Ovary (tissue), 9 donors: ENCODE measurements around the gene BTN3A1. TPM values are rescaled to one million over a fixed set of nuclear protein-coding genes. Genes with fewer than 3 reads are reported as not detected.

Source experiments
- DNase-seq, 5 donors: peaks; one replicate each; pipeline ENCODE4 v3.0.0-alpha.2; 2019 to 2020
- H3K27ac ChIP-seq, 2 donors: fragments of 200-600 bp; one replicate each; pipeline versions ENCODE4 v1.5.1 to v1.8.0; 2019 to 2022
- H3K27me3 ChIP-seq: fragments of 200-600 bp; one replicate; pipeline ENCODE4 v1.8.0; 2022
- H3K36me3 ChIP-seq: fragments of 200-600 bp; sonication (generic); one replicate; pipeline ENCODE4 v1.5.1; 2019
- H3K4me1 ChIP-seq: one replicate; pipeline ENCODE4 v1.8.1; 2013; ENCODE audit warnings: mild to moderate bottlenecking, moderate library complexity; ENCODE audit not compliant: insufficient read depth
- H3K4me3 ChIP-seq: fragments of 200-600 bp; sonication (generic); one replicate; pipeline ENCODE4 v1.5.1; 2017
- H3K9me3 ChIP-seq, 2 donors: fragments of 200-600 bp in 1 of 2; sonication (generic) in 1 of 2; one replicate each; pipeline versions ENCODE4 v1.5.1 to v1.8.1; 2013 to 2019; ENCODE audit warnings: mild to moderate bottlenecking in 1 of 2, moderate library complexity in 1 of 2
- EP300 ChIP-seq: sonication (generic); formaldehyde crosslinking; IDR thresholded peaks from one replicate; pipeline ENCODE4 v1.6.1; 2017; ENCODE audit warnings: antibody characterized with exemption
- POLR2A ChIP-seq: fragments of 450-650 bp; IDR thresholded peaks from one replicate; pipeline ENCODE4 v1.6.1; 2017; ENCODE audit warnings: antibody characterized with exemption, mild to moderate bottlenecking, moderate library complexity
- WGBS, 3 donors: extraction: QIAGEN DNeasy Blood & Tissue Kit in 1 of 3; methylation state at CpG; one replicate each; pipeline versions ENCODE4 v1.1.5 to v1.1.7; 2013 to 2017; 5-methylcytosine and 5-hydroxymethylcytosine counted together
- intact Hi-C, 4 donors: fragments of 100-400 bp; cut with DNase I; formaldehyde crosslinking; loops; one replicate each; pipeline versions ENCODE4 v1.11.0 to v1.15.1; 2022 to 2023
- polyA plus RNA-seq, 2 donors: library from polyadenylated mRNA; stranded (reverse); fragments of 200-250 nt in 1 of 2; fragments of 350-450 nt in 1 of 2; fragmentation: Illumina TruSeq in 1 of 2; extraction: RNeasy Lipid Tissue Mini Kit (QIAGEN cat#74804) in 1 of 2; gene quantifications; one replicate each; pipeline ENCODE4 v1.2.3, GENCODE V29; 2013 to 2014
- total RNA-seq, 7 donors: library from RNA; depleted of rRNA in 2 of 7; stranded (reverse); fragments of >200 nt in 2 of 7; fragmentation: NEBNext Ultra II Directional in 3 of 7; extraction: Animal tissue kit (Norgen Biotek cat#: 25700) in 3 of 7; gene quantifications; one replicate each; pipeline versions ENCODE4 v1.1.0 to v1.2.4, GENCODE V29; 2016 to 2023
- TF ChIP-seq, protein P1 (sequence below), 3 donors: fragments of 450-650 bp in 2 of 3; fragments of 200-600 bp in 1 of 3; IDR thresholded peaks; one replicate each; pipeline versions ENCODE4 v1.5.1 to v1.8.0; 2016 to 2022; ENCODE audit warnings: antibody characterized with exemption in 3 of 3, mild to moderate bottlenecking in 1 of 3
- donor health status: DM: no; HTN: no; CAD: no; lungs with moderate emphysema.
- donor health status: DM: no; HTN: no; CAD: no.
- donor health status: Bipolar disorder and iron deficiency.
- donor health status: DM: yes; HTN: yes; CAD: no.
- donor health status: DM: no; HTN: no; CAD: no.
- donor health status: DM: yes; HTN: yes; CAD: no.

BTN3A1 gene
- total and polyA plus RNA-seq, 9 donors, result 11.0 to 64.5 (median 18.4) TPM

DNA sequence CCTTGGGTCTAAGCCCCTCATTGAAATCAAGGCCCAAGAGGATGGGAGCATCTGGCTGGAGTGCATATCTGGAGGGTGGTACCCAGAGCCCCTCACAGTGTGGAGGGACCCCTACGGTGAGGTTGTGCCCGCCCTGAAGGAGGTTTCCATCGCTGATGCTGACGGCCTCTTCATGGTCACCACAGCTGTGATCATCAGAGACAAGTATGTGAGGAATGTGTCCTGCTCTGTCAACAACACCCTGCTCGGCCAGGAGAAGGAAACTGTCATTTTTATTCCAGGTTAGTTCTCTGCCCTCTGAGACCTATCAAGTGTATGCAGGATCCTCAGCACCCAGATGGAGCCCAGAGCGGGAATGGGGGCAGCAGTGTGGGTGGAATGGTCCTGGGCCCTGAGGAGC, 14.1 kb upstream of the BTN3A1 start:
- Histone ChIP-seq H3K4me1 (peaks cover 2% of the 10 kb centered on the region), H3K9me3 (no peaks in the 10 kb centered on the region), H3K4me3 (no peak overlapping the region), H3K27me3 (no peaks in the 10 kb centered on the region), H3K36me3 (no peaks in the 10 kb centered on the region), H3K27ac (no peak overlapping the region)
- 72 to 79% (median 76%) methylated on average over 6 of the region's 6 CpGs for WGBS, 3 donors
- intact Hi-C loops, result no loop called here
- DNase-seq, result no peak
- TF ChIP-seq EP300, result no peak
- no peak for TF ChIP-seq POLR2A
- TF ChIP-seq, protein P1, sequence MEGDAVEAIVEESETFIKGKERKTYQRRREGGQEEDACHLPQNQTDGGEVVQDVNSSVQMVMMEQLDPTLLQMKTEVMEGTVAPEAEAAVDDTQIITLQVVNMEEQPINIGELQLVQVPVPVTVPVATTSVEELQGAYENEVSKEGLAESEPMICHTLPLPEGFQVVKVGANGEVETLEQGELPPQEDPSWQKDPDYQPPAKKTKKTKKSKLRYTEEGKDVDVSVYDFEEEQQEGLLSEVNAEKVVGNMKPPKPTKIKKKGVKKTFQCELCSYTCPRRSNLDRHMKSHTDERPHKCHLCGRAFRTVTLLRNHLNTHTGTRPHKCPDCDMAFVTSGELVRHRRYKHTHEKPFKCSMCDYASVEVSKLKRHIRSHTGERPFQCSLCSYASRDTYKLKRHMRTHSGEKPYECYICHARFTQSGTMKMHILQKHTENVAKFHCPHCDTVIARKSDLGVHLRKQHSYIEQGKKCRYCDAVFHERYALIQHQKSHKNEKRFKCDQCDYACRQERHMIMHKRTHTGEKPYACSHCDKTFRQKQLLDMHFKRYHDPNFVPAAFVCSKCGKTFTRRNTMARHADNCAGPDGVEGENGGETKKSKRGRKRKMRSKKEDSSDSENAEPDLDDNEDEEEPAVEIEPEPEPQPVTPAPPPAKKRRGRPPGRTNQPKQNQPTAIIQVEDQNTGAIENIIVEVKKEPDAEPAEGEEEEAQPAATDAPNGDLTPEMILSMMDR (IDR thresholded peaks at IDR 0.05), result no peak

DNA sequence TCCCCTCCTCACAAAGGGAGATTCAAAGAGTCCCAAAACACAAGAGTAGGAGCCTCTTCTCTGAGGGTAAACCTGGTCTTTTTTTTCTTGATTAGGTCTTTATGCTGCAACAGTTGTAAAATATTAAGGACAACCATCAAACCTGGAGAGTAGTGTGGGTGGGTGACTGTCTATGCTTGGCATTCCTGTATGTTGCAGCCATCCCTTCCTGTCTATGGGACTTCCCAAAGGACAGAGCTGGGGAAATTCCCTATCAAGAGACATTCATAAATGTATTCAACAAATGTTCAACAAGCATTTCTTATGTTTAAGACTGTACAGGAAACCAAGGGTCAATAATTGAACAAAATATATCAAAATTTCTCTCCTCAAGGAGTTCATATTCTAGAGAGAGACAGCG, 13.6 kb upstream of the BTN3A1 start:
- 92 to 100% (median 96%) methylated on average over 1 of the region's 1 CpG for WGBS, 3 donors
- intact Hi-C loops, result no loop called here
- peaks cover 2% of the 10 kb centered on the region for H3K4me1 ChIP-seq
- H3K27me3 ChIP-seq, result no peaks in the 10 kb centered on the region
- TF ChIP-seq, protein P1 (IDR thresholded peaks at IDR 0.05), result no peak
- TF ChIP-seq POLR2A (no peak), EP300 (no peak)
- DNase-seq, result no peak
- H3K9me3 ChIP-seq, result no peaks in the 10 kb centered on the region
- no peak overlapping the region for H3K27ac ChIP-seq
- H3K36me3 ChIP-seq, result no peaks in the 10 kb centered on the region
- no peak overlapping the region for H3K4me3 ChIP-seq

DNA sequence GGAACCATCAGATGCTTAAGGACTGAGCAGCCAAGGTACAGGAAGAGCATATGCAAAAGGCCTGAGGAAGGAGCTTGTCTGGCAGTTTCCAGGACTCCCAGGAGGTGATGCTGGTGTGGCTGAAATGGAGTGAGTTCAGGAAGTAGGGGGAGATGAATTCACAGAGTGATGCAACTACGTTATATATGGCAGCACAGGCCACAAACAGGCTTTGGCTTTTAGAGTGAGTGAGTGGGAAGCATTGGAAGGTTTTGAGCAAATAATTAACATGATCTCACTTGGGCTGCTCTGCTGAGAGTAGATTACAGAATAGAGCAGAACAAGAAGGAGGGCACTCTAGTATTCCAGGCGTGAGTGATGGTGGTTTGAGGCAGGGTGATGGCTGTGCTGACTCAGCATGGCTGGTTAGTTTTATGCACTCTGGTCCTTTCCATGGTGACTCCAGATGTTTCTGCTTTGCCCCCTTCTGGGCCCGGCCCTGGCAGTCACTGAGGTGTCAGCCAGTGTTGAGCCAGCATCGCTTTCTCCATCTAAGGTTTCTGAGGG, 12.7 kb upstream of the BTN3A1 start:
- Histone ChIP-seq H3K27me3 (no peaks in the 10 kb centered on the region), H3K27ac (no peak overlapping the region), H3K9me3 (no peaks in the 10 kb centered on the region), H3K36me3 (no peaks in the 10 kb centered on the region), H3K4me1 (peaks cover under 1% of the 10 kb centered on the region), H3K4me3 (no peak overlapping the region)
- no peak for DNase-seq
- 88 to 94% (median 91%) methylated on average over 4 of the region's 4 CpGs for WGBS, 3 donors
- intact Hi-C loops, result no loop called here
- TF ChIP-seq POLR2A (no peak), EP300 (no peak)
- TF ChIP-seq, protein P1 (IDR thresholded peaks at IDR 0.05), result no peak

DNA sequence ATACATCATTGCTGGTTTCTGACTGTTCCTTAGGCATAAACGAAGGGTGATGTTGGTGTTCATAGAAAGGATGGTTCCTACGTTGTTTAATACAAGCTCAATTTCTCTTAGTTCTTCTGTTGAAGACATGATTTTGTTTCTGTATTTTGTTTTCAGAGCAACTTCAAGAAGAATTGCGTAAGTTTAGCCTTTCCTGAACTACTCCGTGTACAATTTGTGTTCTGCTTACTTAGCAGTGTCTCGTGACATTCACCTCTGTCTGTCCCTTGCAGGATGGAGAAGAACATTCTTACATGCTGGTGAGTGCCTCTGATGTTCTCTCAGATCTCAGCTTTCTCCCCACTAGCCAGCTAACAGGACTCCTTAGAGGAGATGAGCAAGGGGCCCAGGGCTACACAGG, 11.5 kb upstream of the BTN3A1 start:
- WGBS, 3 donors, result 82 to 92% (median 89%) methylated on average over 5 of the region's 5 CpGs

More for the DNA sequence above, 11.5 kb upstream of the BTN3A1 start:
- no peaks in the 10 kb centered on the region for H3K9me3 ChIP-seq
- H3K27ac ChIP-seq, result no peak overlapping the region
- no peaks in the 10 kb centered on the region for H3K36me3 ChIP-seq
- DNase-seq, result no peak
- TF ChIP-seq, protein P1 (IDR thresholded peaks at IDR 0.05), result no peak
- TF ChIP-seq POLR2A (no peak), EP300 (no peak)
- peaks cover 1% of the 10 kb centered on the region for H3K4me1 ChIP-seq
- no peak overlapping the region for H3K4me3 ChIP-seq
- intact Hi-C loops, result no loop called here
- no peaks in the 10 kb centered on the region for H3K27me3 ChIP-seq
